DND-41 (cell line): Measurements from ENCODE around the gene DEPP1.

Experiments
- EZH2 ChIP-seq: IDR thresholded peaks from 3 replicates; pipeline ENCODE4 v1.6.1; 2012; ENCODE audit warnings: borderline replicate concordance, low read depth, mild to moderate bottlenecking, moderate library complexity, low read length, inconsistent platforms; ENCODE audit not compliant: severe bottlenecking
- TF ChIP-seq, protein P1 (sequence below): IDR thresholded peaks from 2 replicates; pipeline ENCODE4 v1.5.1; 2012; ENCODE audit warnings: borderline replicate concordance, low read length, moderate library complexity, mild to moderate bottlenecking; ENCODE audit not compliant: poor library complexity, severe bottlenecking; ENCODE audit errors: extremely low read depth

GRCh38 chr10:44971935-44972757 lies 6.5 kb downstream of the DEPP1 start:
- TF ChIP-seq, protein P1, sequence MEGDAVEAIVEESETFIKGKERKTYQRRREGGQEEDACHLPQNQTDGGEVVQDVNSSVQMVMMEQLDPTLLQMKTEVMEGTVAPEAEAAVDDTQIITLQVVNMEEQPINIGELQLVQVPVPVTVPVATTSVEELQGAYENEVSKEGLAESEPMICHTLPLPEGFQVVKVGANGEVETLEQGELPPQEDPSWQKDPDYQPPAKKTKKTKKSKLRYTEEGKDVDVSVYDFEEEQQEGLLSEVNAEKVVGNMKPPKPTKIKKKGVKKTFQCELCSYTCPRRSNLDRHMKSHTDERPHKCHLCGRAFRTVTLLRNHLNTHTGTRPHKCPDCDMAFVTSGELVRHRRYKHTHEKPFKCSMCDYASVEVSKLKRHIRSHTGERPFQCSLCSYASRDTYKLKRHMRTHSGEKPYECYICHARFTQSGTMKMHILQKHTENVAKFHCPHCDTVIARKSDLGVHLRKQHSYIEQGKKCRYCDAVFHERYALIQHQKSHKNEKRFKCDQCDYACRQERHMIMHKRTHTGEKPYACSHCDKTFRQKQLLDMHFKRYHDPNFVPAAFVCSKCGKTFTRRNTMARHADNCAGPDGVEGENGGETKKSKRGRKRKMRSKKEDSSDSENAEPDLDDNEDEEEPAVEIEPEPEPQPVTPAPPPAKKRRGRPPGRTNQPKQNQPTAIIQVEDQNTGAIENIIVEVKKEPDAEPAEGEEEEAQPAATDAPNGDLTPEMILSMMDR: no peak
- TF ChIP-seq EZH2: no peak
